Skeletal muscle tissue (tissue), 4 donors: ENCODE results near the gene NKX2-3. TPM values are rescaled to one million over a fixed set of nuclear protein-coding genes. Genes with fewer than 3 reads are reported as not detected.

ENCODE experiments used
- H3K27ac ChIP-seq: one replicate; pipeline ENCODE4 v1.7.0; 2013; ENCODE audit warnings: mild to moderate bottlenecking, low read depth, low read length, inconsistent platforms
- H3K27me3 ChIP-seq, 3 donors: one replicate each; pipeline ENCODE4 v1.7.0; 2013; ENCODE audit warnings: low read length in 3 of 3; ENCODE audit not compliant: control insufficient read depth in 3 of 3, insufficient read depth in 3 of 3
- H3K36me3 ChIP-seq, 3 donors: one replicate each; pipeline ENCODE4 v1.7.0; 2013; ENCODE audit warnings: low read length in 3 of 3; ENCODE audit not compliant: control insufficient read depth in 3 of 3, insufficient read depth in 3 of 3
- H3K4me1 ChIP-seq, 3 donors: one replicate each; pipeline ENCODE4 v1.7.0; 2013; ENCODE audit warnings: low read length in 3 of 3, mild to moderate bottlenecking in 3 of 3; ENCODE audit not compliant: control insufficient read depth in 3 of 3, insufficient read depth in 3 of 3
- H3K4me3 ChIP-seq, 3 donors: one replicate each; pipeline ENCODE4 v1.7.0; 2013; ENCODE audit warnings: low read length in 3 of 3
- H3K9ac ChIP-seq, 3 donors: one replicate each; pipeline ENCODE4 v1.7.0; 2013; ENCODE audit warnings: low read length in 3 of 3, mild to moderate bottlenecking in 3 of 3, moderate library complexity in 2 of 3, low read depth in 1 of 3
- H3K9me3 ChIP-seq, 3 donors: one replicate each; pipeline ENCODE4 v1.7.0; 2013; ENCODE audit warnings: low read length in 3 of 3; ENCODE audit not compliant: control insufficient read depth in 3 of 3
- total RNA-seq: library from RNA; depleted of rRNA; stranded (reverse); fragments of >200 nt; gene quantifications from one replicate; pipeline ENCODE4 v1.2.3, GENCODE V29; 2014
- donor health status: Osteomylitis.

Gene NKX2-3
- 1.0 TPM for total RNA-seq

GRCh38 chr10:99532687-99533495, at the start of gene NKX2-3:
Gene NKX2-3, plus strand, starts transcription at chr10:99532942. Its CDS starts 190 bp downstream, at chr10:99533132.
- Histone ChIP-seq H3K27ac (no peak within 1 kb of the TSS), H3K4me3 (peak within 1 kb of the TSS in 1 of 3 donors; percentile 15), H3K36me3 (no peaks in the 10 kb centered on the region), H3K9ac (no peak within 1 kb of the TSS), H3K4me1 (peaks cover 31 to 49% (median 35%) of the 10 kb centered on the region in 3 donors), H3K9me3 (peaks cover 0 to 2% (median 0%) of the 10 kb centered on the region in 3 donors), H3K27me3 (peaks cover 90 to 97% (median 93%) of the 10 kb centered on the region in 3 donors)

DNA sequence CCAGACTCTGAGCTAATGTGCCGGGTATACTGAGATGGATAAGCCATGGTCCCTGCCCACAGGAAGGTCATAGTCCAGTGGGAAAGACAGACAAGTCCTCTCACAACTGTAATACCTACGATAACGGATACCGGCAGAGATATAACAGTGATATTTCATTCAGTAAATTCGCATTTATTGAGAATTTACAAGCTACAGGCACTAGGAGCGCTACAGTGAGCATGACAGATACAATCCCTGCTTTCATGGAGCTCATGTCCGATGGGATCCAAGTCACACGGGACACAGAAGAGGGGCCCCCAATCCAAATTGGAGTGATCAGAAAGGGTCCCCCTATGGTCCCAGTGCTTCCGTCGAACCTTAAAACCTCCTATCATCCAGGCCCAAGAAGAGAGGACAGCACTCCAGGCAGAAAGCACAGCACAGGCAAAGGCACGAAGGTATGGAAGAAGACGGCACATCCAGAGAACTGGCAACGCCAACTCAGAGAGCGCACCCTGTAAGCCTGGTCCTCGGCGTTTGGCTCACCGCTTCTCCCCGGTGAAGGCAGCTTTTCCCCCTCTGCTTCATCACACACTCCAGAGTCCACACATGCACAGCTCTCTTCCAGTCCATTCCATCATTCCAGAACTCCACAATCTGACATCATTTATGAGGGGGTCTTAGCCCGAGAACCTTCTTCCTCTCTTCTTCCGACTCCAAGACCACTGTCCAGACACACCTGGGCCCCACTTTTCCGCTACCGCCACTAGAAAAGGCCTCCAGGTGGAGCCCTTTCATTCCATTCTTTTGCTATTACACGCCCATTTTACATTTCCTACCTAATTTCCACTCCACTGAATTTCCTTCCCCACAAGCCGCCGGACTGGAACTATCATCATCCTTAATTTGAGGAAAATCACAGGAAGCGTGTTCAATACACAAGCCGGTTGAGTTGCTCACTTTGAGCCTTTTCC, 47.8 kb upstream of the NKX2-3 start:
- no peaks in the 10 kb centered on the region for H3K36me3 ChIP-seq
- H3K4me3 ChIP-seq = no peak overlapping the region
- H3K9me3 ChIP-seq = no peaks in the 10 kb centered on the region
- H3K4me1 ChIP-seq = no peaks in the 10 kb centered on the region
- no peak overlapping the region for H3K27ac ChIP-seq
- no peak overlapping the region for H3K9ac ChIP-seq
- peaks cover 24 to 26% (median 25%) of the 10 kb centered on the region in 3 donors for H3K27me3 ChIP-seq

GRCh38 chr10:99487125-99487807, 45.5 kb upstream of the NKX2-3 start:
- Histone ChIP-seq H3K4me1 (no peaks in the 10 kb centered on the region), H3K27me3 (peaks cover 24 to 34% (median 25%) of the 10 kb centered on the region in 3 donors), H3K9ac (no peak overlapping the region)

GRCh38 chr10:99489271-99489670, 43.5 kb upstream of the NKX2-3 start:
- Histone ChIP-seq H3K36me3 (no peaks in the 10 kb centered on the region), H3K9me3 (no peaks in the 10 kb centered on the region), H3K9ac (no peak overlapping the region), H3K27me3 (peaks cover 24 to 34% (median 25%) of the 10 kb centered on the region in 3 donors), H3K27ac (no peak overlapping the region), H3K4me1 (no peaks in the 10 kb centered on the region), H3K4me3 (no peak overlapping the region)

More at GRCh38 chr10:99487125-99487807, 45.5 kb upstream of the NKX2-3 start:
- Histone ChIP-seq H3K4me3 (no peak overlapping the region), H3K27ac (no peak overlapping the region), H3K36me3 (no peaks in the 10 kb centered on the region), H3K9me3 (no peaks in the 10 kb centered on the region)

DNA sequence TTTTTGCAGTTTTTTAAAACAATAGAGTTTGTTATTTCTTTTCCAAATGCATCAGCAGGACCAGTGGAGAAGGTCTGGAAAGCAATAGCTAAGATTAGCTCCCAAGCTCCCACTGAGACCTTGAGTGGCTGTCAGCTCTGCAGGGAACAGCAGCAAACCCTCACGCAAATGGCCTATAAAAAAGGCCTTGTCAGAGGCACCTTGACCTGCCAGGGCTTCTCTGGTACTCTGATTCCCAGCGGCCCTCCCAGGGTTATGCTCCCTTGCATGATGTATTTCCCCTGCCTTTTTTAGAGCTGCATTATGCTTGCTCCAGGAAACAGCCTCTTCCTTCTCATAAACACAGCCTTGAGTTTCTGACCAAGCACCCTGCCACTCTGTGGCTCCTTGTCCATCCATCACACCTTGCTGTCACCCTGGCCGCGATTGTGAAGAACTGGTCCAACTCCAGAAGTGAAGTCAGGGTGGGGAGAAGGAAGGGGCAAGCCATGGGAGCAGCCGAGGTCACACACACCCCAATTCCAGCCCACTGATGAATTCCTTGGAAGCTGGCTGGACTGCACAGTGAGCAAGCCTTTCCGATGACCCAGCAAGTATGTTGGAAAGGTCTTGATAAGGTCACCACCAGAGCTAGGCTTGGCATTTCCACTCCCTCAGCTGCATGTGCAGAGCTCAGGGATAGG, 35.3 kb upstream of the NKX2-3 start:
- no peak overlapping the region for H3K4me3 ChIP-seq
- no peaks in the 10 kb centered on the region for H3K4me1 ChIP-seq

DNA sequence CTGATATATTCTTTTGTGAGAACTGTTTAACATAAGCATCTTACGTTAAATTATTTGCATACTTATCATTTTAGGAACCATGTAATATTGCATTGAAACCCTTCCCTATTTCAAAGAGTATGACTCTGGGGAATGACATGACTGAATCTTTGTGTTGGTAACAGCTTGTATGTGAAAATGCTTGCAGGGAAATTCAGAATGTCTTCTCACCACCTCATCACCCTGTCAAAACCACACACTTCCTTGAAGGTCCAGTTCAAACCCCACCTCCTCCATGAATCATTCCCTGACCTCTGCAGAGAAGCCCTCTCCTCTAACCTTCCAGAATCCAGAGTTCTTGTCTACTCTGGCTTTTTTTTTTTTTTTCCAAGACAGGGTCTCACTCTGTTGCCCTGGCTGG, 26.3 kb upstream of the NKX2-3 start:
- H3K27me3 ChIP-seq = peaks cover 5 to 14% (median 9%) of the 10 kb centered on the region in 3 donors
- H3K9me3 ChIP-seq = no peaks in the 10 kb centered on the region
- no peaks in the 10 kb centered on the region for H3K4me1 ChIP-seq
- no peaks in the 10 kb centered on the region for H3K36me3 ChIP-seq
- H3K27ac ChIP-seq = no peak overlapping the region
- H3K4me3 ChIP-seq = no peak overlapping the region
- no peak overlapping the region for H3K9ac ChIP-seq

More for the DNA sequence above, 35.3 kb upstream of the NKX2-3 start:
- no peaks in the 10 kb centered on the region for H3K36me3 ChIP-seq
- no peaks in the 10 kb centered on the region for H3K27me3 ChIP-seq
- no peak overlapping the region for H3K27ac ChIP-seq
- H3K9me3 ChIP-seq = no peaks in the 10 kb centered on the region
- no peak overlapping the region for H3K9ac ChIP-seq

- peaks cover 5 to 19% (median 9%) of the 10 kb centered on the region in 3 donors for H3K27me3 ChIP-seq
- no peaks in the 10 kb centered on the region for H3K4me1 ChIP-seq
- no peak overlapping the region for H3K9ac ChIP-seq
- no peaks in the 10 kb centered on the region for H3K36me3 ChIP-seq
- H3K9me3 ChIP-seq = no peaks in the 10 kb centered on the region
- no peak overlapping the region for H3K27ac ChIP-seq
- no peak overlapping the region for H3K4me3 ChIP-seq
Measured at GRCh38 chr10:99507265-99507664, 25.5 kb upstream of the NKX2-3 start.

GRCh38 chr10:99513061-99513460, 19.7 kb upstream of the NKX2-3 start:
- no peak overlapping the region for H3K4me3 ChIP-seq
- H3K27me3 ChIP-seq = peaks cover 7 to 24% (median 7%) of the 10 kb centered on the region in 3 donors
- H3K9ac ChIP-seq = no peak overlapping the region
- H3K36me3 ChIP-seq = no peaks in the 10 kb centered on the region
- H3K4me1 ChIP-seq = no peaks in the 10 kb centered on the region
- H3K9me3 ChIP-seq = no peaks in the 10 kb centered on the region
- H3K27ac ChIP-seq = no peak overlapping the region

DNA sequence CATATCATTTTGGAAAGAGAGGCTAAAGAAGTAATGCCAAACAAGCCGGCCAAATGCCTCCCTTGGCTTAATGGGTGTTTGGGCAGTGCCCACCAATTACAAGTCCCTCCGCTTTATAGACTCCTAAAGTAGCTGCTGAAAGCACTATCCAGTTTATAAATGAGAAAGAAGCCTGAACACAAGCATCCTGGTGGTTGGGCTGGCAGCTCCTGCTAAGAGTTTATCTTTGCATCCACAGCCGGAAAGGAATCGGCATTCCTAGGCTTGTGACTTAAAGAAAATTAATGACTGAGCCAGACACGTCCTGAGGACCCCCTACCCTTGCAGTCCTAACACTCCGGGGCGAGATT, 13.1 kb upstream of the NKX2-3 start:
- peaks cover 54 to 64% (median 57%) of the 10 kb centered on the region in 3 donors for H3K27me3 ChIP-seq
- no peaks in the 10 kb centered on the region for H3K9me3 ChIP-seq
- H3K9ac ChIP-seq = no peak overlapping the region
- H3K4me1 ChIP-seq = peaks cover 13 to 14% (median 14%) of the 10 kb centered on the region in 3 donors
- H3K27ac ChIP-seq = no peak overlapping the region
- H3K4me3 ChIP-seq = no peak overlapping the region
- H3K36me3 ChIP-seq = no peaks in the 10 kb centered on the region
